K562 (cell line): Measurements from ENCODE around the gene PRDM15. TPM values are rescaled to one million over a fixed set of nuclear protein-coding genes. Genes with fewer than 3 reads are reported as not detected.

ENCODE experiments used
- ATAC-seq: fragments of 200-7000 bp; cut with Tn5 transposase; 3 replicates; pipeline ENCODE4 v1.9.1; 2020; ENCODE audit warnings: moderate library complexity
- BruUV-seq: library from RNA; stranded (reverse); fragments of 400-500 nt; replicated peaks from 2 replicates; lab custom pipeline; 2021; lab: Mats Ljungman, UMichigan
- CTCF ChIA-PET: fragments of 300-600 bp; formaldehyde crosslinking; extraction: SDS; loops from one replicate; lab custom pipeline; 2021; ENCODE audit warnings: low intra/inter-chr PET ratio; lab: Yijun Ruan, JAX
- POLR2A ChIA-PET: fragments of 300-600, 350-650 bp; sonication (Branson Sonifier 250); formaldehyde crosslinking; extraction: SDS; loops from one replicate; lab custom pipeline; 2021; ENCODE audit warnings: antibody characterized with exemption, inconsistent platforms; lab: Yijun Ruan, JAX
- DNase-seq, 4 experiments: peaks; one replicate each; pipeline versions ENCODE4 v3.0.0 to v3.0.0-alpha.2; 2011 to 2018; ENCODE audit warnings: low spot score in 3 of 4, mixed read lengths in 3 of 4; ENCODE audit errors: extremely low read depth in 1 of 4
- FAIRE-seq: peaks from 2 replicates; lab custom pipeline; 2011; peaks lifted over from hg19 to GRCh38; lab: Jason Lieb, UNC
- H2AFZ ChIP-seq: 2 replicates; pipeline ENCODE4 v1.6.0; 2011; ENCODE audit warnings: low read depth, low read length, control low read depth, inconsistent platforms
- H3K27ac ChIP-seq: fragments of 200-600 bp; 3 replicates; pipeline ENCODE4 v1.8.0; 2011; ENCODE audit warnings: low read depth, mild to moderate bottlenecking, control low read depth, inconsistent platforms, low read length, moderate library complexity, mixed read lengths; ENCODE audit errors: extremely low read depth
- H3K27me3 ChIP-seq, 2 experiments: fragments of 300-600 bp in 1 of 2; 2 replicates in 1 of 2; 3 replicates in 1 of 2; pipeline versions ENCODE4 v1.6.0 to v1.8.0; 2011; ENCODE audit warnings: inconsistent platforms in 2 of 2, low read length in 2 of 2, mild to moderate bottlenecking in 1 of 2, mixed read lengths in 1 of 2, moderate library complexity in 1 of 2; ENCODE audit not compliant: control insufficient read depth in 2 of 2, insufficient read depth in 2 of 2
- H3K36me3 ChIP-seq: fragments of 300-600 bp; 3 replicates; pipeline ENCODE4 v1.8.0; 2011; ENCODE audit warnings: mild to moderate bottlenecking, low read length, inconsistent platforms; ENCODE audit not compliant: control insufficient read depth, insufficient read depth
- H3K4me1 ChIP-seq, 2 experiments: fragments of 200-600 bp in 1 of 2; replicated peaks in 1 of 2; 2 replicates in 1 of 2; 3 replicates in 1 of 2; pipeline versions ENCODE4 v1.5.1 to v1.8.0; 2011; ENCODE audit warnings: inconsistent platforms in 2 of 2, low read length in 2 of 2, mild to moderate bottlenecking in 1 of 2, mixed read lengths in 1 of 2, moderate library complexity in 1 of 2; ENCODE audit not compliant: control insufficient read depth in 2 of 2, insufficient read depth in 2 of 2
- H3K4me2 ChIP-seq: 2 replicates; pipeline ENCODE4 v1.6.1; 2011; ENCODE audit warnings: low read length, control low read depth, inconsistent platforms, mixed read lengths; ENCODE audit not compliant: insufficient read depth
- H3K4me3 ChIP-seq: fragments of 200-600 bp; sonication (generic), shearing (Covaris generic); 2 replicates; pipeline ENCODE4 v1.5.1; 2016; ENCODE audit warnings: control low read depth, inconsistent platforms
- H3K79me2 ChIP-seq: fragments of 200-600 bp; 3 replicates; pipeline ENCODE4 v1.8.0; 2011; ENCODE audit warnings: low read length, inconsistent platforms; ENCODE audit not compliant: control insufficient read depth, insufficient read depth
- H3K9ac ChIP-seq, 2 experiments: 2 replicates each; pipeline versions ENCODE4 v1.6.0 to v1.6.1; 2011; ENCODE audit warnings: low read depth in 2 of 2, low read length in 2 of 2, control low read depth in 1 of 2, inconsistent platforms in 1 of 2, mild to moderate bottlenecking in 1 of 2, mixed read lengths in 1 of 2; ENCODE audit not compliant: insufficient read depth in 1 of 2
- H3K9me1 ChIP-seq: one replicate; pipeline ENCODE4 v1.6.0; 2011; ENCODE audit warnings: inconsistent platforms, mild to moderate bottlenecking, low read length, moderate library complexity; ENCODE audit not compliant: control insufficient read depth, insufficient read depth
- H3K9me3 ChIP-seq: replicated peaks from 2 replicates; pipeline ENCODE4 v1.5.1; 2011; ENCODE audit warnings: low read depth, low read length, inconsistent platforms; ENCODE audit not compliant: control insufficient read depth, insufficient read depth
- H4K20me1 ChIP-seq: replicated peaks from 2 replicates; pipeline ENCODE4 v1.6.1; 2011; ENCODE audit warnings: low read length, inconsistent platforms, mixed read lengths; ENCODE audit not compliant: control insufficient read depth, insufficient read depth
- CREB1 ChIP-seq, 2 experiments: sonication (generic) in 1 of 2; formaldehyde crosslinking in 1 of 2; IDR thresholded peaks; 2 replicates each; pipeline versions ENCODE4 v1.6.1 to v1.8.0; 2012 to 2022; ENCODE audit warnings: inconsistent platforms in 1 of 2, mild to moderate bottlenecking in 1 of 2, missing genetic modification reagents in 1 of 2, moderate library complexity in 1 of 2
- POLR2G ChIP-seq: fragments of 200-400 bp; formaldehyde crosslinking; IDR thresholded peaks from 2 replicates; pipeline ENCODE4 v1.6.1; 2017; ENCODE audit warnings: low read depth, mild to moderate bottlenecking, antibody characterized with exemption, low read length, moderate library complexity
- ZKSCAN8 ChIP-seq: fragments of 200-800 bp; sonication (Bioruptor generic); IDR thresholded peaks from 2 replicates; pipeline ENCODE4 v1.6.1; 2016; ENCODE audit warnings: missing genetic modification characterization, missing compliant biosample characterization
- ZNF644 ChIP-seq: fragments of 200-800 bp; sonication (Bioruptor generic); IDR thresholded peaks from 2 replicates; pipeline ENCODE4 v1.6.1; 2016; ENCODE audit warnings: low read depth, missing genetic modification characterization, missing compliant biosample characterization
- WGBS: fragments of 100-300 bp; shearing (Covaris generic); methylation state at CpG from one replicate; pipeline ENCODE4 v1.1.6; 2016; ENCODE audit warnings: low coverage, mixed read lengths; ENCODE audit not compliant: insufficient coverage; ENCODE audit errors: missing lambda C conversion rate; 5-methylcytosine and 5-hydroxymethylcytosine counted together
- in situ Hi-C: fragments of 300-500 bp; cut with MboI; formaldehyde crosslinking; loops from 4 replicates; pipeline ENCODE4 v1.15.0; 2018; ENCODE audit warnings: inconsistent platforms, mixed read lengths
- intact Hi-C: fragments of 100-400 bp; cut with micrococcal nuclease; formaldehyde crosslinking; loops from 2 replicates; pipeline ENCODE4 v1.14.2; 2022
- polyA plus RNA-seq, 8 experiments: library from polyadenylated mRNA; depleted of rRNA in 4 of 8; stranded (reverse) in 5 of 8; unstranded in 3 of 8; fragments of >200 nt; fragmentation: Nextera tagmentation in 2 of 8; fragmentation: Illumina TruSeq in 1 of 8; extraction: Ambion mirVana in 2 of 8; extraction: Trizol in 1 of 8; gene quantifications; 2 replicates each; pipeline versions ENCODE4 v1.2.1 to v1.2.3, GENCODE V29; 2011 to 2014; ENCODE audit warnings: inconsistent platforms in 1 of 8, missing spikeins in 1 of 8
- total RNA-seq, 7 experiments: library from RNA; depleted of rRNA in 6 of 7; stranded (reverse); fragments of >200 nt in 6 of 7; fragmentation: Illumina TruSeq in 2 of 7; extraction: Trizol in 2 of 7; gene quantifications; 2 replicates each; pipeline versions ENCODE4 v1.2.1 to v1.2.3, GENCODE V29; 2011 to 2021; ENCODE audit warnings: low replicate concordance in 1 of 7

The PRDM15 gene
- total and polyA plus RNA-seq, 9 of the 15 experiments (the other 6 are each of a cell fraction or from before 2014, with no cell fraction given) = 0.93 to 9.2 (median 6.2) TPM

DNA sequence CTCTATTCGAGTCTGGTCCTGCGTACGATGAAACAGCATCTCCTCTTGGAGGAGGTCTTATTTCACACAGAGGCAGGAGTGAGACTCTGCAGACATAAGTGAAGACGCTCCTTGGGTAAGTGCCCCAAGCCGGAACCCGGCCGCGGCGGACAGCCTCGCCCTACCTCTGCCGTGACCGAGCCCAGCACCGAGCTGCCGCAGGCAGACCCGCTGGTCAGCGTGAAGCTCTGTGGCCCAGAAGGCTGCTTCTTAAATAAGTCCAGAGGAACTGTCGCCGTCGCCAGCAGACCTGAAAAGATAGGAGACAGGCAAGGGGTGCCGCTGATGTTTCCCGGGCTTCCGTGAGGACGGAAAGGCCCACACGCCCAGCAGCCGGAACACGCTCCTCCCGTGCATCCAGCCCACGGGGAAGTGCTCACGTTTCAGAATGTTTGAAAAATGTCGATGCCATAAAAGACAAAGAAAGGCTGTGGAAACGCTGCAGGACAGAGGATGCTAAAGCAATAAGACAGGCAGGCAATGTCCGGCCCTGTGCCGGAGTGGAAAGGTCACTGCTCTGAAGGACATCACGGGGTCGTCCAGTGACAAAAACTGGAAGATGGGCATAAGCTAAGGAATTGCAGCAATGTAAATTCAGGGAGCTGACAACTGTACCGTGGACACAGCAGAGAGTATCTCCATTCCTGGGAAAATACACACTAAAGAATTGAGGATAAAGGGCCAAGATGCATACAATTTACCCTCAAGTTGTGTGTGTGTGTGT lies 28.5 kb upstream of the PRDM15 start:
- no peaks in the 10 kb centered on the region for H3K9me3 ChIP-seq
- no peaks in the 10 kb centered on the region for H3K27me3 ChIP-seq
- DNase-seq (no peak), ATAC-seq (no peak), FAIRE-seq (no peak)
- intact Hi-C loops = no loop called here
- H3K9ac ChIP-seq = peak overlapping the region in 1 of 2 experiments; percentile 11; a peak in 1 of 4 replicates
- CTCF ChIA-PET = no interaction called here
- 0 out of 2 replicates have a peak, but pooled peaks have one; percentile 29 for TF ChIP-seq POLR2G
- TF ChIP-seq ZNF644 (tag) = no peak
- no TSS peak for BruUV-seq
- H4K20me1 ChIP-seq = no peaks in the 10 kb centered on the region
- peaks cover 7 to 11% of the 10 kb centered on the region in 2 experiments; a peak in 4 of 5 replicates for H3K4me1 ChIP-seq
- H3K4me2 ChIP-seq = no peak overlapping the region
- in situ Hi-C loops = no loop called here
- H3K79me2 ChIP-seq = no peaks in the 10 kb centered on the region
- H3K4me3 ChIP-seq = no peak overlapping the region
- POLR2A ChIA-PET = no interaction called here
- no peak overlapping the region for H2AFZ ChIP-seq
- 85% methylated on average over 35 of the region's 36 CpGs for WGBS
- no peak overlapping the region for H3K27ac ChIP-seq
- H3K9me1 ChIP-seq = no peaks in the 10 kb centered on the region
- peaks cover 38% of the 10 kb centered on the region; the same call in 2 of the 3 replicates for H3K36me3 ChIP-seq

DNA sequence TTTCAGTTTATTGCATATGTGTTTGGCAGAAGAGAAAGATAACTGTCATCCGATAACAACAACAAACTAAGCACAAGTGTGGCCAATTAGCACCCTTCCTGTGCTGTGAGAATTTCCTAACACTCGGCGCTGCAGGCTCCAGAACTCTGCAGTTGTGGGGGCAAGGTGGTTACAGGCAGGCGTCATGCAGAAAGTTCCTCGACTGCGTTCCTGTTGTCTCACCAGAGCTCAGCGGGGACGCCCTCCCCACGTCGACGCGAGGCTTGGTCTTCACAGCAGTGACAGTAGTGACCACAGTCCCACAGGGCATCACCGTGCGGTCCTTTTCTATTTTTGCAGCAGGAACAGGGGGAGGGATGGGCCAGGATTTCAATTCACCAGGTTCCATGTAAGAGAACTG lies 27.6 kb upstream of the PRDM15 start:
- Histone ChIP-seq H3K9ac (no peak overlapping the region), H3K4me3 (no peak overlapping the region), H3K4me2 (no peak overlapping the region), H3K27me3 (no peaks in the 10 kb centered on the region), H3K4me1 (peaks cover 7 to 11% of the 10 kb centered on the region in 2 experiments; a peak in 4 of 5 replicates), H2AFZ (no peak overlapping the region), H3K36me3 (peaks cover 40% of the 10 kb centered on the region; the same call in 2 of the 3 replicates), H3K9me3 (no peaks in the 10 kb centered on the region), H3K9me1 (no peaks in the 10 kb centered on the region), H4K20me1 (no peaks in the 10 kb centered on the region), H3K79me2 (no peaks in the 10 kb centered on the region), H3K27ac (no peak overlapping the region)
- ChIA-PET CTCF (no interaction called here), POLR2A (no interaction called here)
- WGBS = 81% methylated on average over 13 of the region's 14 CpGs
- no TSS peak for BruUV-seq
- TF ChIP-seq ZKSCAN8 (CRISPR knock-in tag) (no peak), CREB1 (IDR thresholded peaks at IDR 0.05) (no peak), CREB1 (CRISPR knock-in tag; IDR thresholded peaks at IDR 0.05) (no peak)
- in situ Hi-C loops (no loop called here), intact Hi-C loops (no loop called here)
- no peak for DNase-seq
- no peak for FAIRE-seq
- no peak for ATAC-seq
